ENCODE measurements around the gene RANBP9. TPM values are rescaled to one million over a fixed set of nuclear protein-coding genes. Genes with fewer than 3 reads are reported as not detected.

RANBP9 gene
- total and polyA plus RNA-seq, 2 experiments from 2014 or later = 24.2 to 36.1 TPM

DNA sequence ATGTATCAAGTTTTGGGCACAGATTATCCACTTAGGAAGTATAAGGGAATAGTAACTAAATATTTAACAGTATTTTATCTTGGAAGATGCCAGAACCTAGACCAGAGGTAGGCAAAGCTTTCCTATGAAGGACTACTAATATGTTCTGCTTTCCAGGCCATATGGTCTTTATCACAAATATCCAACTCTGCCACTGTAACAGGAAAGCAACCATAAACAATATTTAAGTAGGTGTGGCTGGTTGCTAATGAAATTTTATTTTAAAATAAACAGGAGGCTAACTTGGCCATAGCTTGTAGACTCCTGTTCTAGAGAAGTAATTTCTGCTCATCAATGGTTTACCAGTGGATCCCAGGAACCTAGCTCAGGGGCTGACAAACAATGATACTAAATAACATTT is 57.1 kb downstream of the RANBP9 start:
- no peak for DNase-seq (ENCODE audit: low spot score)
- TF ChIP-seq EZH2 (IDR thresholded peaks at IDR 0.05; ENCODE audit: borderline replicate concordance) = no peak
- Histone ChIP-seq H4K20me1 (ENCODE audit: insufficient read depth, poor library complexity, severe bottlenecking) (peaks cover 16% of the 10 kb centered on the region), H3K9me2 (replicated peaks; ENCODE audit: insufficient read depth) (no peaks in the 10 kb centered on the region), H3K4me3 (no peak overlapping the region), H3K27ac (no peak overlapping the region), H2AFZ (no peak overlapping the region), H3K79me2 (peaks cover 50% of the 10 kb centered on the region), H3K36me3 (replicated peaks; ENCODE audit: insufficient read depth, low read depth) (no peaks in the 10 kb centered on the region), H3K9me3 (ENCODE audit: low read depth) (no peaks in the 10 kb centered on the region), H3K4me2 (no peak overlapping the region), H3K4me1 (ENCODE audit: insufficient read depth) (no peaks in the 10 kb centered on the region), H3K27me3 (no peaks in the 10 kb centered on the region)

GRCh38 chr6:13653296-13653695 is 58.3 kb downstream of the RANBP9 start:
- TF ChIP-seq, protein P1, sequence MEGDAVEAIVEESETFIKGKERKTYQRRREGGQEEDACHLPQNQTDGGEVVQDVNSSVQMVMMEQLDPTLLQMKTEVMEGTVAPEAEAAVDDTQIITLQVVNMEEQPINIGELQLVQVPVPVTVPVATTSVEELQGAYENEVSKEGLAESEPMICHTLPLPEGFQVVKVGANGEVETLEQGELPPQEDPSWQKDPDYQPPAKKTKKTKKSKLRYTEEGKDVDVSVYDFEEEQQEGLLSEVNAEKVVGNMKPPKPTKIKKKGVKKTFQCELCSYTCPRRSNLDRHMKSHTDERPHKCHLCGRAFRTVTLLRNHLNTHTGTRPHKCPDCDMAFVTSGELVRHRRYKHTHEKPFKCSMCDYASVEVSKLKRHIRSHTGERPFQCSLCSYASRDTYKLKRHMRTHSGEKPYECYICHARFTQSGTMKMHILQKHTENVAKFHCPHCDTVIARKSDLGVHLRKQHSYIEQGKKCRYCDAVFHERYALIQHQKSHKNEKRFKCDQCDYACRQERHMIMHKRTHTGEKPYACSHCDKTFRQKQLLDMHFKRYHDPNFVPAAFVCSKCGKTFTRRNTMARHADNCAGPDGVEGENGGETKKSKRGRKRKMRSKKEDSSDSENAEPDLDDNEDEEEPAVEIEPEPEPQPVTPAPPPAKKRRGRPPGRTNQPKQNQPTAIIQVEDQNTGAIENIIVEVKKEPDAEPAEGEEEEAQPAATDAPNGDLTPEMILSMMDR (IDR thresholded peaks at IDR 0.05; ENCODE audit: poor library complexity) = no peak
- no peak for TF ChIP-seq EZH2 (IDR thresholded peaks at IDR 0.05; ENCODE audit: borderline replicate concordance)
- no peak for TF ChIP-seq EZH2phosphoT487 (IDR thresholded peaks at IDR 0.05; ENCODE audit: low read depth, severe bottlenecking, unreplicated experiment)
- Histone ChIP-seq H3K4me2 (no peak overlapping the region), H3K27ac (no peak overlapping the region), H3K36me3 (replicated peaks; ENCODE audit: insufficient read depth, low read depth) (no peaks in the 10 kb centered on the region), H3K9me3 (ENCODE audit: low read depth) (no peaks in the 10 kb centered on the region), H2AFZ (no peak overlapping the region), H3K27me3 (no peaks in the 10 kb centered on the region), H4K20me1 (ENCODE audit: insufficient read depth, poor library complexity, severe bottlenecking) (peaks cover 6% of the 10 kb centered on the region), H3K4me1 (ENCODE audit: insufficient read depth) (no peaks in the 10 kb centered on the region), H3K4me3 (no peak overlapping the region), H3K9me2 (replicated peaks; ENCODE audit: insufficient read depth) (no peaks in the 10 kb centered on the region), H3K79me2 (peaks cover 43% of the 10 kb centered on the region)
- 91% methylated on average over 2 of the region's 2 CpGs for WGBS (ENCODE audit: low lambda C conversion rate, missing lambda C conversion rate)
- no peak for DNase-seq (ENCODE audit: low spot score)

GRCh38 chr6:13649393-13649792 is 62.2 kb downstream of the RANBP9 start:
- H3K4me1 ChIP-seq (ENCODE audit: insufficient read depth) = no peaks in the 10 kb centered on the region
- no peak overlapping the region for H3K27ac ChIP-seq
- no peak overlapping the region for H3K4me2 ChIP-seq
- no peaks in the 10 kb centered on the region for H3K9me2 ChIP-seq (replicated peaks; ENCODE audit: insufficient read depth)
- TF ChIP-seq, protein P1 (IDR thresholded peaks at IDR 0.05; ENCODE audit: poor library complexity) = no peak
- TF ChIP-seq EZH2 (IDR thresholded peaks at IDR 0.05; ENCODE audit: borderline replicate concordance) (no peak), EZH2phosphoT487 (IDR thresholded peaks at IDR 0.05; ENCODE audit: low read depth, severe bottlenecking, unreplicated experiment) (no peak)
- no peak for DNase-seq (ENCODE audit: low spot score)
- no peak overlapping the region for H3K4me3 ChIP-seq
- no peaks in the 10 kb centered on the region for H3K27me3 ChIP-seq
- no peaks in the 10 kb centered on the region for H4K20me1 ChIP-seq (ENCODE audit: insufficient read depth, poor library complexity, severe bottlenecking)
- peaks cover 12% of the 10 kb centered on the region for H3K79me2 ChIP-seq
- no peak overlapping the region for H2AFZ ChIP-seq
- no peaks in the 10 kb centered on the region for H3K36me3 ChIP-seq (replicated peaks; ENCODE audit: insufficient read depth, low read depth)
- WGBS (ENCODE audit: low lambda C conversion rate, missing lambda C conversion rate) = 94% methylated on average over 4 of the region's 4 CpGs
- H3K9me3 ChIP-seq (ENCODE audit: low read depth) = no peaks in the 10 kb centered on the region

GRCh38 chr6:13648850-13649249 is 62.8 kb downstream of the RANBP9 start:
- no peaks in the 10 kb centered on the region for H3K27me3 ChIP-seq
- no peaks in the 10 kb centered on the region for H3K9me2 ChIP-seq (replicated peaks; ENCODE audit: insufficient read depth)
- H3K4me3 ChIP-seq = no peak overlapping the region
- no peak overlapping the region for H3K4me2 ChIP-seq
- H2AFZ ChIP-seq = no peak overlapping the region
- H4K20me1 ChIP-seq (ENCODE audit: insufficient read depth, poor library complexity, severe bottlenecking) = no peaks in the 10 kb centered on the region
- no peak overlapping the region for H3K27ac ChIP-seq
- H3K4me1 ChIP-seq (ENCODE audit: insufficient read depth) = no peaks in the 10 kb centered on the region
- no peaks in the 10 kb centered on the region for H3K9me3 ChIP-seq (ENCODE audit: low read depth)
- H3K79me2 ChIP-seq = peaks cover 10% of the 10 kb centered on the region
- TF ChIP-seq, protein P1 (IDR thresholded peaks at IDR 0.05; ENCODE audit: poor library complexity) = no peak
- TF ChIP-seq EZH2 (IDR thresholded peaks at IDR 0.05; ENCODE audit: borderline replicate concordance) = no peak
- no peak for TF ChIP-seq EZH2phosphoT487 (IDR thresholded peaks at IDR 0.05; ENCODE audit: low read depth, severe bottlenecking, unreplicated experiment)
- no peaks in the 10 kb centered on the region for H3K36me3 ChIP-seq (replicated peaks; ENCODE audit: insufficient read depth, low read depth)
- no peak for DNase-seq (ENCODE audit: low spot score)

Measured in hepatocyte (in vitro differentiated cells).